ENCODE results near the gene COX6B1. TPM values are rescaled to one million over a fixed set of nuclear protein-coding genes. Genes with fewer than 3 reads are reported as not detected.

Gene COX6B1
- total RNA-seq, 1 experiment from 2014 or later = 496 TPM

DNA sequence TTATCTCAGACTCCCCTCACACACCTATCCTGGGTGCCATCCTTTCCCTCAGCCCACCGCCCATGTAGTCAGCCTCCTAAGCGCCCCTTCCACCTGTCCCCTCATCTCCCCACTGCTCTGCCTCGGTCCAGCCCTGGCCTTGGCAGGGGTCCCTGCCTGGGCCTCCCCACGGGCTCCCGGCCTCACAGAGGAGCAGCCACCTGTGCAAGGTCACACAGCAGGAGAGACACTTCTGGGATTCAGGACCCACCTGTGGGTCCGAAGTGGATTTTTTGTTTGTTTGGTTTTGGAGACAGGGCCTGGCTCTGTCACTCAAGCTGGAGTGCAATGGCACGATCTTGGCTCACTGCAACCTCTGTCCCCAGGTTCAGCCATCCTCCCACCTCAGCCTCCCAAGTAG lies 17.5 kb downstream of the COX6B1 start (continued):
- TF ChIP-seq SRF (IDR thresholded peaks at IDR 0.05; ENCODE audit: low read depth) (no peak), YY1 (IDR thresholded peaks at IDR 0.05; ENCODE audit: extremely low read depth, insufficient replicate concordance, low read depth, low read length) (no peak)

- H2AFZ ChIP-seq (ENCODE audit: low read depth, low read length, poor library complexity, severe bottlenecking) = no peak within 1 kb of the TSS
- intact Hi-C loops (cut with micrococcal nuclease) = no loop called here
- no peak for DNase-seq (ENCODE audit: low read depth, low spot score)
- BruUV-seq (replicated peaks) = no TSS peak
- CTCF ChIA-PET = no interaction called here
- no peak within 1 kb of the TSS for H3K9ac ChIP-seq (ENCODE audit: low read length)
- no peak within 1 kb of the TSS for H3K4me3 ChIP-seq (replicated peaks in 1 of 2; ENCODE audit: low read depth in 1 of 2, low read length in 2 of 2)
- H3K79me2 ChIP-seq (ENCODE audit: insufficient read depth, low read length) = no peaks in the 10 kb centered on the region
- H3K36me3 ChIP-seq (ENCODE audit: control insufficient read depth in 1 of 2, insufficient read depth in 2 of 2, low read length in 2 of 2) = no peaks in the 10 kb centered on the region
- no peak for ATAC-seq
- RAD21 ChIA-PET (ENCODE audit: low non-redundant PET in 1 of 2, low total read pairs in 2 of 2, uncharacterized antibody in 2 of 2, unreplicated experiment in 2 of 2) = no interaction called here
- H3K4me1 ChIP-seq (ENCODE audit: control insufficient read depth in 1 of 2, insufficient read depth in 2 of 2, low read length in 2 of 2) = no peaks in the 10 kb centered on the region
- H3K27me3 ChIP-seq (ENCODE audit: insufficient read depth, low read length) = peaks cover 5% of the 10 kb centered on the region; the same call in 1 of the 2 replicates
- no peaks in the 10 kb centered on the region for H3K9me2 ChIP-seq (ENCODE audit: insufficient read depth)
- H3K9me3 ChIP-seq (ENCODE audit: control insufficient read depth in 1 of 2, insufficient read depth in 1 of 2, low read depth in 1 of 2, low read length in 2 of 2) = no peaks in the 10 kb centered on the region
- no peak within 1 kb of the TSS for H3K27ac ChIP-seq (ENCODE audit: low read depth, low read length)
- H4K20me1 ChIP-seq (ENCODE audit: insufficient read depth) = no peaks in the 10 kb centered on the region
- POLR2A ChIA-PET = no interaction called here
- TF ChIP-seq EZH2phosphoT487 (IDR thresholded peaks at IDR 0.05; ENCODE audit: borderline replicate concordance) (no peak), CEBPB (IDR thresholded peaks at IDR 0.05; ENCODE audit: low read depth) (no peak), ELF1 (IDR thresholded peaks at IDR 0.05; ENCODE audit: borderline replicate concordance, low read depth) (no peak), POLR2AphosphoS5 (IDR thresholded peaks at IDR 0.05; ENCODE audit: low read depth, low read length) (no peak), ZFX (IDR thresholded peaks at IDR 0.05) (no peak), ZNF274 (IDR thresholded peaks at IDR 0.05; ENCODE audit: low read depth, low read length) (no peak), FOSL1 (IDR thresholded peaks at IDR 0.05; ENCODE audit: low read depth) (no peak), TCF7L2 (IDR thresholded peaks at IDR 0.05; ENCODE audit: borderline replicate concordance, extremely low read depth, insufficient read depth, insufficient read length) (no peak), EZH2 (IDR thresholded peaks at IDR 0.05) (no peak), EGR1 (IDR thresholded peaks at IDR 0.05; ENCODE audit: low read depth) (no peak), SP1 (IDR thresholded peaks at IDR 0.05; ENCODE audit: low read depth) (no peak)
- TF ChIP-seq, protein P1, sequence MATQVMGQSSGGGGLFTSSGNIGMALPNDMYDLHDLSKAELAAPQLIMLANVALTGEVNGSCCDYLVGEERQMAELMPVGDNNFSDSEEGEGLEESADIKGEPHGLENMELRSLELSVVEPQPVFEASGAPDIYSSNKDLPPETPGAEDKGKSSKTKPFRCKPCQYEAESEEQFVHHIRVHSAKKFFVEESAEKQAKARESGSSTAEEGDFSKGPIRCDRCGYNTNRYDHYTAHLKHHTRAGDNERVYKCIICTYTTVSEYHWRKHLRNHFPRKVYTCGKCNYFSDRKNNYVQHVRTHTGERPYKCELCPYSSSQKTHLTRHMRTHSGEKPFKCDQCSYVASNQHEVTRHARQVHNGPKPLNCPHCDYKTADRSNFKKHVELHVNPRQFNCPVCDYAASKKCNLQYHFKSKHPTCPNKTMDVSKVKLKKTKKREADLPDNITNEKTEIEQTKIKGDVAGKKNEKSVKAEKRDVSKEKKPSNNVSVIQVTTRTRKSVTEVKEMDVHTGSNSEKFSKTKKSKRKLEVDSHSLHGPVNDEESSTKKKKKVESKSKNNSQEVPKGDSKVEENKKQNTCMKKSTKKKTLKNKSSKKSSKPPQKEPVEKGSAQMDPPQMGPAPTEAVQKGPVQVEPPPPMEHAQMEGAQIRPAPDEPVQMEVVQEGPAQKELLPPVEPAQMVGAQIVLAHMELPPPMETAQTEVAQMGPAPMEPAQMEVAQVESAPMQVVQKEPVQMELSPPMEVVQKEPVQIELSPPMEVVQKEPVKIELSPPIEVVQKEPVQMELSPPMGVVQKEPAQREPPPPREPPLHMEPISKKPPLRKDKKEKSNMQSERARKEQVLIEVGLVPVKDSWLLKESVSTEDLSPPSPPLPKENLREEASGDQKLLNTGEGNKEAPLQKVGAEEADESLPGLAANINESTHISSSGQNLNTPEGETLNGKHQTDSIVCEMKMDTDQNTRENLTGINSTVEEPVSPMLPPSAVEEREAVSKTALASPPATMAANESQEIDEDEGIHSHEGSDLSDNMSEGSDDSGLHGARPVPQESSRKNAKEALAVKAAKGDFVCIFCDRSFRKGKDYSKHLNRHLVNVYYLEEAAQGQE (IDR thresholded peaks at IDR 0.05; ENCODE audit: low read depth) = no peak
- no peak within 1 kb of the TSS for H3K4me2 ChIP-seq (ENCODE audit: low read length)
Measured at GRCh38 chr19:35666251-35666913, 18.3 kb downstream of the COX6B1 start, which contains the start of gene UPK1A. UPK1A (plus strand) TSS chr19:35666517; CDS start chr19:35666813, 296 bp downstream.

Measured in HCT116 (cell line).